H9 (cell line): ENCODE data around the gene SUMF1. TPM values are rescaled to one million over a fixed set of nuclear protein-coding genes. Genes with fewer than 3 reads are reported as not detected.

Experiments
- DNase-seq: peaks from one replicate; pipeline ENCODE4 v3.0.0-alpha.2; 2017
- H2AFZ ChIP-seq: one replicate; pipeline ENCODE4 v1.6.1; 2013; ENCODE audit warnings: mild to moderate bottlenecking, low read length, control low read depth, moderate library complexity
- H2AK5ac ChIP-seq: 2 replicates; pipeline ENCODE4 v1.6.1; 2013; ENCODE audit warnings: low read length, control low read depth, mixed read lengths; ENCODE audit not compliant: insufficient read length
- H2BK120ac ChIP-seq: one replicate; pipeline ENCODE4 v1.6.1; 2013; ENCODE audit warnings: low read depth, mild to moderate bottlenecking, low read length, control low read depth, inconsistent platforms; ENCODE audit not compliant: poor library complexity, severe bottlenecking
- H2BK12ac ChIP-seq: 2 replicates; pipeline ENCODE4 v1.6.1; 2013; ENCODE audit warnings: low read length, control low read depth, mixed read lengths, low read depth; ENCODE audit not compliant: insufficient read length
- H2BK15ac ChIP-seq: 2 replicates; pipeline ENCODE4 v1.6.1; 2013; ENCODE audit warnings: low read depth, low read length, control low read depth
- H2BK20ac ChIP-seq: one replicate; pipeline ENCODE4 v1.6.1; 2013; ENCODE audit warnings: low read depth, mild to moderate bottlenecking, low read length, control low read depth, inconsistent platforms; ENCODE audit not compliant: poor library complexity, severe bottlenecking
- H2BK5ac ChIP-seq: 2 replicates; pipeline ENCODE4 v1.6.1; 2013; ENCODE audit warnings: low read length, control low read depth, mixed read lengths; ENCODE audit not compliant: insufficient read length
- H3K14ac ChIP-seq: 2 replicates; pipeline ENCODE4 v1.6.1; 2013; ENCODE audit warnings: low read length, control low read depth; ENCODE audit not compliant: insufficient read depth
- H3K18ac ChIP-seq: 2 replicates; pipeline ENCODE4 v1.6.1; 2013; ENCODE audit warnings: low read depth, mild to moderate bottlenecking, mixed read lengths, low read length, control low read depth; ENCODE audit not compliant: insufficient read length
- H3K23ac ChIP-seq: 2 replicates; pipeline ENCODE4 v1.6.1; 2013; ENCODE audit warnings: low read length, control low read depth, mixed read lengths, low read depth; ENCODE audit not compliant: insufficient read length
- H3K23me2 ChIP-seq: 2 replicates; pipeline ENCODE4 v1.6.1; 2013; ENCODE audit warnings: low read depth, mild to moderate bottlenecking, mixed read lengths, low read length, control low read depth; ENCODE audit not compliant: insufficient read length, poor library complexity, severe bottlenecking
- H3K27ac ChIP-seq: 2 replicates; pipeline ENCODE4 v1.5.1; 2013; ENCODE audit warnings: low read length, control low read depth, mixed read lengths, low read depth; ENCODE audit not compliant: insufficient read length
- H3K27me3 ChIP-seq: 2 replicates; pipeline ENCODE4 v1.6.1; 2013; ENCODE audit warnings: low read length, control low read depth, inconsistent platforms; ENCODE audit not compliant: insufficient read depth
- H3K4ac ChIP-seq: 2 replicates; pipeline ENCODE4 v1.6.1; 2013; ENCODE audit warnings: low read depth, mild to moderate bottlenecking, control low read depth, inconsistent platforms, low read length, moderate library complexity
- H3K4me1 ChIP-seq: 2 replicates; pipeline ENCODE4 v1.6.1; 2013; ENCODE audit warnings: low read length, control low read depth, inconsistent platforms; ENCODE audit not compliant: insufficient read depth
- H3K4me2 ChIP-seq: 2 replicates; pipeline ENCODE4 v1.6.1; 2013; ENCODE audit warnings: low read length, control low read depth, mixed read lengths; ENCODE audit not compliant: insufficient read length, insufficient read depth
- H3K56ac ChIP-seq: 2 replicates; pipeline ENCODE4 v1.6.1; 2013; ENCODE audit warnings: low read depth, mild to moderate bottlenecking, mixed read lengths, low read length, control low read depth; ENCODE audit not compliant: insufficient read length
- H3K79me1 ChIP-seq: 2 replicates; pipeline ENCODE4 v1.6.1; 2013; ENCODE audit warnings: low read depth, mild to moderate bottlenecking, moderate library complexity, low read length, control low read depth, inconsistent platforms; ENCODE audit not compliant: insufficient read depth, poor library complexity, severe bottlenecking
- H3K79me2 ChIP-seq: 2 replicates; pipeline ENCODE4 v1.6.1; 2013; ENCODE audit warnings: low read length, control low read depth, inconsistent platforms; ENCODE audit not compliant: insufficient read depth
- H3K9ac ChIP-seq: 2 replicates; pipeline ENCODE4 v1.6.1; 2013; ENCODE audit warnings: low read length, control low read depth, mixed read lengths; ENCODE audit not compliant: insufficient read length; ENCODE audit errors: extremely low read depth
- H3K9me3 ChIP-seq: one replicate; pipeline ENCODE4 v1.6.1; 2013; ENCODE audit warnings: low read depth, low read length, inconsistent platforms; ENCODE audit not compliant: control insufficient read depth
- H3T11ph ChIP-seq: one replicate; pipeline ENCODE4 v1.6.1; 2013; ENCODE audit warnings: mild to moderate bottlenecking, low read length, control low read depth, inconsistent platforms
- H4K20me1 ChIP-seq: one replicate; pipeline ENCODE4 v1.6.1; 2013; ENCODE audit not compliant: control insufficient read depth, insufficient read length, insufficient read depth
- H4K5ac ChIP-seq: 2 replicates; pipeline ENCODE4 v1.6.1; 2013; ENCODE audit warnings: low read depth, mild to moderate bottlenecking, mixed read lengths, low read length, control low read depth; ENCODE audit not compliant: insufficient read length
- H4K8ac ChIP-seq: replicated peaks from 2 replicates; pipeline ENCODE4 v1.6.1; 2013; ENCODE audit warnings: low read length, control low read depth, mixed read lengths, low read depth; ENCODE audit not compliant: insufficient read length
- H4K91ac ChIP-seq: 2 replicates; pipeline ENCODE4 v1.6.1; 2013; ENCODE audit warnings: low read depth, mild to moderate bottlenecking, moderate library complexity, mixed read lengths, low read length, control low read depth; ENCODE audit not compliant: insufficient read length
- H3K27ac Mint-ChIP-seq, 3 experiments: 2 replicates in 2 of 3; 3 replicates in 1 of 3; pipeline ENCODE4 v1.8.0; 2020 to 2021; ENCODE audit warnings: mixed read lengths in 3 of 3, mild to moderate bottlenecking in 1 of 3, moderate library complexity in 1 of 3
- H3K27me3 Mint-ChIP-seq: 2 replicates; pipeline ENCODE4 v1.8.0; 2021; ENCODE audit warnings: low read depth, mild to moderate bottlenecking, moderate library complexity, mixed read lengths
- H3K36me3 Mint-ChIP-seq, 3 experiments: 2 replicates in 2 of 3; 3 replicates in 1 of 3; pipeline ENCODE4 v1.8.0; 2020 to 2021; ENCODE audit warnings: low read depth in 3 of 3, mixed read lengths in 3 of 3; ENCODE audit not compliant: insufficient read depth in 1 of 3
- H3K4me1 Mint-ChIP-seq, 2 experiments: 2 replicates each; pipeline ENCODE4 v1.8.0; 2020; ENCODE audit warnings: mixed read lengths in 2 of 2
- H3K4me3 Mint-ChIP-seq, 2 experiments: 2 replicates in 1 of 2; 3 replicates in 1 of 2; pipeline ENCODE4 v1.8.0; 2020 to 2021; ENCODE audit warnings: mild to moderate bottlenecking in 2 of 2, mixed read lengths in 2 of 2, moderate library complexity in 1 of 2
- H3K9me3 Mint-ChIP-seq, 2 experiments: 2 replicates in 1 of 2; 3 replicates in 1 of 2; pipeline ENCODE4 v1.8.0; 2020; ENCODE audit warnings: mild to moderate bottlenecking in 2 of 2, mixed read lengths in 2 of 2, moderate library complexity in 1 of 2
- CTCF ChIP-seq: fragments of 200-600 bp; sonication (generic); conservative IDR thresholded peaks from 3 replicates; pipeline ENCODE4 v1.8.0; 2021; ENCODE audit warnings: antibody characterized with exemption, mild to moderate bottlenecking
- WGBS: extraction: QIAGEN DNeasy Blood & Tissue Kit; methylation state at CpG from one replicate; pipeline ENCODE4 v1.1.7; 2013; ENCODE audit warnings: missing lambda C conversion rate, low lambda C conversion rate, mixed read lengths; ENCODE audit not compliant: insufficient read length; ENCODE audit errors: extremely low coverage; 5-methylcytosine and 5-hydroxymethylcytosine counted together
- total RNA-seq: library from RNA; stranded (reverse); gene quantifications from 2 replicates; pipeline ENCODE4 v1.2.1, GENCODE V29; 2021

SUMF1 gene
- total RNA-seq, 1 experiment from 2014 or later, result 9.5 TPM

GRCh38 chr3:4472312-4472711 is 5.2 kb upstream of the SUMF1 start:
- Histone ChIP-seq H2AK5ac (no peak overlapping the region), H3K18ac (no peak overlapping the region), H4K91ac (no peak overlapping the region), H2BK5ac (no peak overlapping the region), H3K4me2 (no peak overlapping the region), H4K20me1 (no peaks in the 10 kb centered on the region), H2BK120ac (no peak overlapping the region), H3K4me1 (peaks cover 3% of the 10 kb centered on the region; the same call in 1 of the 2 replicates), H4K8ac (no peak overlapping the region), H3K9me3 (no peaks in the 10 kb centered on the region), H3K23ac (no peak overlapping the region), H3K4ac (no peak overlapping the region), H3K27me3 (no peaks in the 10 kb centered on the region), H3K56ac (no peak overlapping the region), H3K14ac (no peak overlapping the region), H2BK12ac (no peak overlapping the region), H3T11ph (no peak overlapping the region), H4K5ac (no peak overlapping the region), H3K9ac (no peak overlapping the region), H2BK20ac (no peak overlapping the region), H3K23me2 (peaks cover under 1% of the 10 kb centered on the region), H2BK15ac (no peak overlapping the region), H3K79me1 (no peaks in the 10 kb centered on the region), H2AFZ (no peak overlapping the region), H3K27ac (no peak overlapping the region), H3K79me2 (no peaks in the 10 kb centered on the region)
- H3K4me3 Mint-ChIP-seq, result no peak overlapping the region
- WGBS, result no CpG with 5 or more reads among the region's 2 CpGs
- H3K27me3 Mint-ChIP-seq, result peaks cover 16% of the 10 kb centered on the region
- peaks cover 4 to 5% of the 10 kb centered on the region in 2 experiments for H3K4me1 Mint-ChIP-seq
- H3K9me3 Mint-ChIP-seq, result no peaks in the 10 kb centered on the region
- peaks cover 0 to 1% (median 0%) of the 10 kb centered on the region in 3 experiments; a peak in 1 of 7 replicates for H3K36me3 Mint-ChIP-seq
- TF ChIP-seq CTCF, result no peak
- DNase-seq, result no peak
- no peak overlapping the region for H3K27ac Mint-ChIP-seq
